ENCODE results near the gene CRISPLD2.
"Not testable (repeated sequence)": the region's sequence is repeated elsewhere in the genome, so short reads cannot be mapped to it uniquely, and the experiment has no call there.

Gene CRISPLD2

DNA sequence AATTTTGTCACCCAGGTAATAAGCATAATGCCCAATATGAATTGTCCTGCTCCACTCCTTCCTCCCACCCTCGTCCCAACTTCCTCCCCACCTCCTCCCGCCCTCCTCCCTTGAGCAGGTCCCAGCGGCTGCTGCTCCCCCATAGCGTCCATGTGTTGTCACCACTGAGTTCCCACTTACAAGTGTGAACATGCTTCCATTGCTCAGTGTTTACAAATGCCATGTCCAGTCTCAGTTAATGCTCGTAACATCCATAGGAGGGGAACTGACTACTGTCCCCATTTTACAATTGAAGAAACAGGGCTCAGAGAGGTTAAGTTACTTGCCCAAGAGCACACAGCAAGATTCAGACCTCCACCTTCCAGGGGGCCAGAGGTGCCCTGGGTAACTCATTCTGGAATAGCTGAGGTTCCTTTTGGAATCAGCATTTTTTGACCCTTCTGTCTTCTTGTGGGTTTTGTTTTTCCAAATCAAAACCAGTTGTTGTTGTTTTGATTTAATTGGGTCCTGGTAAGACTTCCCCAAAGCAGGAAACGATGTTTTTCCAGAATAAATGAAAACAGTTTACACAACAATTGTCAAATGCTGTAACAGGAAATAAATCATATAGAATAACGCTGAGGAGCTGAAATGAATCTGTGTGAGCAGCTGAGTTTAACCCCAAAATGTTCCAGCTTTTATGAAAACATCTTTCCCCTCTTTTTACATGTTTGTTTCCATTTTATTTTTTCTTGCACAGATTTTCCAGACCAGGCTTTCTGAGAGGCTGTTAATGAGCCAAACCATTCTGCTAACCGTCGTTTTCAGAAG, 117.6 kb downstream of the CRISPLD2 start:
- no peak for DNase-seq

DNA sequence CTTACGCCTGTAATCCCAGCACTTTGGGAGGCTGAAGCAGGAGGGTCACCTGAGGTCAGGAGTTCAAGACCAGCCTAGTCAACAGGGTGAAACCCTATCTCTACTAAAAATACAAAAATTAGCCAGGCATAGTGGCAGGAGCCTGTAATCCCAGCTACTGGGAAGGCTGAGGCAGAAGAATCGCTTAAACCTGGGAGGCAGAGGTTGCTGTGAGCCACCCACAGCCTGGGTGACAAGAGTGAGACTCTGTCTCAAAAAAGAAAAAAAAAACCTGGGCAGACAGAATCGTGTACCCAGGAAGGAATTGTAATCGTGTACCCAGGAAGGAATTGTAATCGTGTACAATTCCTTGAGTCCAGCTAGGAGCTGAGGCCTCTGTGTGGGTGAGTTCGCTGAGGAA, 118.8 kb downstream of the CRISPLD2 start:
- not testable (repeated sequence) for DNase-seq

DNA sequence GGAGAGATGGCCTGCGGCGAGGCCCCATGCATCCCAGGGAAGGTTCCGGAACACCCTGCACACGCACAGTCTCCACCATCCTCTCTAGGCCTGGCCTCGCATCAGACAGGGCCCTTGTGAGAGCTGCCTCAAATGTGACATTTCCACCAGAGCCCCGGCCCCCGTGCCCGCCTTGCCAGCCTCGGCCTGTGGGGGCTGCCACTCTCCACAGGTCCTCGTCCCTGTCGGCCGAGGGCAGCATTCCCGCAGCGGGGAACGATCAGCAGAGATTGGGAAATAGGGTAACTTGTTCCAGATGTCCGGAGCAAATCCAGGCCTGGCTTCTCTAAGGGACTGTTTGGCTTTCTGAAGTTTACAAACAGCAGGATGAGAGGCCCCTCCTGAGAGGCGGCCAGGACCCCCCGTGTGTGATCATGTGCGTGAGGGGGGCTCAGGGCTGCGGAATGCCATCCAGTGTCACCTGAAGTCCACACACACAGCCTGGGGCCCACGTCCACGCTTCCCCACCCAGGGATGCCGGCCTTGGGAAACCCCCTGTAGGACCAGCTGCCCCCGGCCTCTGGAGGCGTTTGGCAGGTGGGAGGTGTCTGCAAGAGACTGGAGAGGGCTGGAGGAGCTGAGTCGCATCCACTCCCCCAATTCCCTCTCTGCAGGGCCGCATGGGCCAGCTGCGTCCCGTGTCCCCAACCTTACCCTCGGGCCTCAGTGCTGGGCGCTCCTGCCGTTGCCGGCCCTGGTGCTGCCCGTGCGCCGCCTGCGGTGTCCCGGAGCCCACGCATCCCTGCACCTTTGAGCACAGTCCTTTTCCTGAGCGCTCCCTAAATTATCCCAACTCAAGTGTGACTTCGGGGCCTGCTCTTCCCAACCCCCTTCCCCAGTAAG, 121.1 kb downstream of the CRISPLD2 start:
- no peak for DNase-seq

DNA sequence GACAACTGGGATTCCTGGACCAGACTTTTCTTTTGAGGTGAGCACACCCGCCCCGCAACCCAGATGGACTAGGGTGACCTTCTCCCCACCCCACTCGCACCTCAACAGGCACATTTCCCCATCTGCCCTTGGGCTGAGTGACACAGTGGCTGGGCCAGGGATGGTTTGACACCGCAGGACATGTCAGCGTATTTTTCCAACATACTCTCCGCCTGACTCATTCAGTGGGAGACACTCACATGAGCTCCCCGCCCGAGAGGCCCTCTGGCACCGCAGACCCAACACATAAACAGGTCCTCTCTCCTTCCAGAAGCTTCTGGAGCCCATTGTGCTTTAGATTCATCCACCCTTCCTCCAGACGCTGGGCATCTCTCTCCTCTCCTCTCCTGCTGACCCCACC, 122.1 kb downstream of the CRISPLD2 start:
- DNase-seq, result no peak

DNA sequence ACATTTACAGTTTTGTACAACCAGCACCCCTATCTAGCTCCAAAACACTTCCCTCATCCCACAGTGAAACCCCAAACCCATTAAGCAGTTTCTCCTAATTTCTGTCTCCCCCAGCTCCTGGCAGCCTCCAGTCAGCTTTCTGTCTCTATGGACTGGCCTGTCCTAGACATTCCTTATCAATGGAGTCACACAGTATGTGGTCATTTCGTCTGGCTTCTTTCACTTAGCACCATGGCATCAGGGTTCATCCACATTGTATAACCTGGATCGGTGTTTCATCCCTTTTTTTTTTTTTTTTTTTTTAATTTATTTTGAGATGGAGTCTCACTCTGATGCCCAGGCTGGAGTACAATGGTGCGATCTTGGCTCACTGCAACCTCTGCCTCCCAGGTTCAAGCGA, 123.0 kb downstream of the CRISPLD2 start:
- no peak for DNase-seq

- DNase-seq, result no peak
Observed at GRCh38 chr16:84943620-84944019, 123.8 kb downstream of the CRISPLD2 start.

GRCh38 chr16:84947022-84947421, 127.2 kb downstream of the CRISPLD2 start:
- DNase-seq, result no peak

DNA sequence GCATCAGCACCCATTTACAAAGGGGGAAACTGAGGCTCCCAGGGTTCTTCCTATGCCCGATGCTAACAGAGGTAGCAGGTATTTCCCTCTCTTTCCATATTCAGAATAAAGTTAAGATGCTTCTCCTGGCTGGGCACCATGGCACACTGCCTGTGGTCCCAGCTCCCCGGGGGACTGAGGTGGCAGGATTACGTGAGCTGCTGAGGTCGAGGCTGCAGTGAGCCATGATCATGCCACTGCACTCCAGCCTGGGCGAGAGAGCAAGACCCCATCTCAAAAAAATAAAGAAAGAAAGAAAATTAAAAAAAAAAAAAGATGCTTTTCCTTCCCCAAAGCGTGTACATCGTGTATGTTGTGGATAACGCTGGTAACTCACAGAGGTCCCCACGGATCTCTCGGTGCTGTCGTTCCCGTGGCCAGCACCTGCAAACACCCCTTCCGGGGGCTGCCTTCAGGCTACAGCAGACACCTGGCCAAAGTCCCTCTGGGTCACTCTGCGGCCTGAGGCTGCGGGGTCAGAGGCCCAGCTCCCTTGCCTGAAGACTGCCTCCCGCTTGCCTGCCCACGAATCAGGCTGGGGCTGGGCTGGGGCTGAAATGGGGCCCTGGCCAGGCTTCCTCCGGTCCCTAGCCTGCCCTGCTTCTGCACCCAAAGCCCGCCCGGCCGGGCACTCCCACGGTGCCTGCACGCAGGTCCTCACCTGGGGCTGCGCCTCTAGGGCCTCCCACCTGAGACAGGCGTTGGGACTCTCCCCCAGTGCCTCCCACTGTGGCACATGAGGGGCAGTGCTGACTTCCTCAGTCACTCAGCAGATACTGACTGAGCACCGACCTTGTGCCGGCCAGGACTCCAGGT, 128.4 kb downstream of the CRISPLD2 start:
- DNase-seq, result no peak

DNA sequence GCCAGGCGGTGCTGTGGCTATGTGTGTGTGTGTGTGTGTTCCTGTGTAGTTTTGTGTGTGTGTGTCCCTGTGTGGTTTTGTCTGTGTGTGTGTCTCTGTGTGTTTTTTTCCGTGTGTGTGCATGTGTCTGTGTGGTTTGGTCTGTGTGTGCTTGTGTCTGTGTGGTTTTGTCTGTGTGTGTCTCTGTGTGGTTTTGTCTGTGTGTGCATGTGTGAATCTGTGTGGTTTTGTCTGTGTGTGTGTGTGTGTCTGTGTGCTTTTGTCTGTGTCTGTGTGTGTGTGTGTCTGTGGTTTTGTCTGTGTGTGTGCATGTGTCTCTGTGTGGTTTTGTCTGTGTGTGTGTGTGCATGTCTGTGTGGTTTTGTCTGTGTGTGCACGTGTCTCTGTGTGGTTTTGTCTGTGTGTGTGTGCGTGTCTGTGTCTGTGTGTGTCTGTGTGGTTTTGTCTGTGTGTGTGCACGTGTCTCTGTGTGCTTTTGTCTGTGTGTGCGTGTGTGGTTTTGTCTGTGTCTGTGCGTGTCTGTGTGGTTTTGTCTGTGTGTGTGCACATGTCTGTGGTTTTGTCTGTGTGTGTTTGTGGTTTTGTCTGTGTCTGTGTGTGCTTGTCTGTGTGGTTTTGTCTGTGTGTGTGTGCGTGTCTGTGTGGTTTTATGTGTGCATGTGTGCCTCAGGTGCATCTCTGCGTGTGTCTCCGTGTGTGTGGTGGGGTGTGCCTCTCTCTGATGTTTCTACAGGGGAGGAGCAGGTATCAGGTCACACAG, 129.2 kb downstream of the CRISPLD2 start:
- DNase-seq, result no peak

DNA sequence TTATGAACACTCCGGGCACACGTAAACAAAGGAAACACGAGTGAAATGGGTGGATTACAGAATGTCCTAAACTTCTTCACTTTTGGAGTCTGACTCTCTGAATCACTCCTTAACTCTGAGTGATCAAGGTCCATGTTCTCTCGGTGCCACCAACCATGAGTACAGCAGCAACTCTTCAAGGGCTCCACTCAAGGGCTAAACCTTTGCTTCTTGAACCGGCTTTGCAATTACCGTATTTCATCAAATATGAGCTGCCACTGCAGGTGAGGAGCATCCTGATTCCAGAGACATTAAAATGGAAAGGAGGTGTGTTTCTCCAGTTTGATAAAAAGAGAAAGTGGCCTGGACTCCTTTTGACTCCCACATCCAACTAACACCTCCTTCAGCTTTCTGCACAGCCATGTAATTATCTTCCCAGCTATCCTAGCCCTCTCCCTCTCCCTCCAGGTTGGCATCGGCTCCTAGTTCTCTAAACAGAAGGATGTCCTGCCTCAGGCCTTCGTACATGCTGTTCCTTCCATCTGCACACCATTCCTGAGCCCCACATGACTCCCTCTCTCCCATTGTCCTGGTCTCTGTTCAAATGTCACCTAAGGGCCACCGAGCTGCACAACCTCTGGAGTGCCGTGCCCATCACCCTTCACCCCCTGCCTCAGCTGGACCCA, 130.1 kb downstream of the CRISPLD2 start:
- peak; percentile 20 for DNase-seq

DNA sequence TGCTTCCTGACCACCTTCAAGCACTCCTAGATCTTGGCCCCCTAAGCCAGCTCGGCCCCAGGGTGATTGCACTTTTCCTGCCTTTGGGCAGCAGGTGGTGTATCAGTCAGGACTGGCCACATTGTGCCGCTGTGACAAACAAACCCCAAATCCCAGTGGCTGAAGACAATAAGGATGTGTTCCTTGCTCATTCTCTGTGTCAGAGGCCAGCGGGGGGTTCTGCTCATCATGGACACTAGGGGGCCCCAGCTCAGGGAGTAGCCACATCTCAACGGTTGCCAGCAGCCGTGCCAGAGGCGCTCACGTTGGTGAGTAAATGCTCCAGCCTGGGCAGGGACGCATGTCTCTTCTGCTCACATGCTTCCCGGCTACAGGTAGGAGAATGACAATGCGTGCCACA, 131.1 kb downstream of the CRISPLD2 start:
- no peak for DNase-seq

- peak; percentile 85 for DNase-seq
Observed at GRCh38 chr16:84952335-84953189, 132.8 kb downstream of the CRISPLD2 start.

- no peak for DNase-seq
Observed at GRCh38 chr16:84953190-84953746, 133.5 kb downstream of the CRISPLD2 start.

GRCh38 chr16:84955427-84955826, 135.6 kb downstream of the CRISPLD2 start:
- DNase-seq, result no peak

DNA sequence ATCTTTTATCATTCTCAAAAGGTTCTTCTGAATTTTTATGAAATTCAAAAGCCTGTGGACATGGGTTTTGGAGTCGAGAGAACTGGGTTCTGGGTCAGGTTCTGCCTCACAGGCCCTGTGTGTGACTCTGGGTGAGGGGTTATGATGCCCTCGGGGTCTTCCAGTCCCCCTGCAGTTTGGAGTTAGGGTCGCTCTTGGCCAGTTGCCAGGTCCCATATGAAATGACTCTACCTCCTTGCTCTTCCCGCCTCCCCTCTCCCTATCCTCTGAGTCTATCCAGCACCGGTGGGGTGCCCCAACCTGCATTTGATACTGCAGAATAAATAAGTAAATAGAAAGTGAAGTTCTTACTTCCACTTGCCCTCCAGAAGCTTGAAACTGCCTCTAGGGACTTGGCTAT, 137.4 kb downstream of the CRISPLD2 start:
- no peak for DNase-seq

DNA sequence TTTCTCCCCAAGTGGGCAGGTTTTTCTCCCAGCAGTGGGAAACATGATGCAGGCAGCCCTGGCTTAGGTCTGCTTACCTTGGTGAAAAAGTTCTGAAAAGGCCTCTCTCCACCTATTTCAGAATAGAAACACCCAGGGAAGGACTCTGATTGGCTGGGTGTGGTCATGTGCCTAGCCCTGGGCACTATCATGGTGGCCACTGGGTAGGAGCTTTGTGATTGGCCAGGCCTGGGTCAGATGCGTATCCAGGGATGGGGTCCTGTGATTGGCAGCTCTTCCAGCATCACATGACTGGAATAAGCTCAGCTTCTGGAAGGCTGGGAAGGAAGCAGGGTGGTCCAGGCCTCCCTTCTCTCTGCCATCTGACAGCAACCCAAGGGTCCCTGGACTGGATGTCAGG, 138.0 kb downstream of the CRISPLD2 start:
- no peak for DNase-seq

All from NCI-H510A treated with DMSO at 0.1 percent for 48 hours (cell line).